GM12873 (cell line): ENCODE measurements around the gene MTHFR.

Experiments
- CTCF ChIP-seq: IDR thresholded peaks from 2 replicates; pipeline ENCODE4 v1.5.1; 2012; ENCODE audit warnings: low read depth, mild to moderate bottlenecking, moderate library complexity, low read length, control low read depth; ENCODE audit not compliant: insufficient read depth; ENCODE audit errors: missing control alignments

The MTHFR gene

GRCh38 chr1:11826946-11827345 is 21.2 kb upstream of the MTHFR start:
- no peak for TF ChIP-seq CTCF

GRCh38 chr1:11825131-11825530 is 19.4 kb upstream of the MTHFR start:
- no peak for TF ChIP-seq CTCF

- no peak for TF ChIP-seq CTCF
These were observed 17.8 kb upstream of the MTHFR start for GRCh38 chr1:11823366-11824137.

- no peak for TF ChIP-seq CTCF
These were observed 16.3 kb upstream of the MTHFR start for GRCh38 chr1:11822091-11822490.

- TF ChIP-seq CTCF: no peak
These were observed 11.4 kb upstream of the MTHFR start for GRCh38 chr1:11817192-11817591.

- no peak for TF ChIP-seq CTCF
These were observed 7.3 kb upstream of the MTHFR start for GRCh38 chr1:11813021-11813420.

GRCh38 chr1:11807133-11807532 is 1.4 kb upstream of the MTHFR start:
- TF ChIP-seq CTCF: no peak
